Measurements from ENCODE around the gene SEMA3C. TPM values are rescaled to one million over a fixed set of nuclear protein-coding genes. Genes with fewer than 3 reads are reported as not detected.

The SEMA3C gene
- total RNA-seq, 1 donor from 2014 or later: 68.6 TPM

DNA sequence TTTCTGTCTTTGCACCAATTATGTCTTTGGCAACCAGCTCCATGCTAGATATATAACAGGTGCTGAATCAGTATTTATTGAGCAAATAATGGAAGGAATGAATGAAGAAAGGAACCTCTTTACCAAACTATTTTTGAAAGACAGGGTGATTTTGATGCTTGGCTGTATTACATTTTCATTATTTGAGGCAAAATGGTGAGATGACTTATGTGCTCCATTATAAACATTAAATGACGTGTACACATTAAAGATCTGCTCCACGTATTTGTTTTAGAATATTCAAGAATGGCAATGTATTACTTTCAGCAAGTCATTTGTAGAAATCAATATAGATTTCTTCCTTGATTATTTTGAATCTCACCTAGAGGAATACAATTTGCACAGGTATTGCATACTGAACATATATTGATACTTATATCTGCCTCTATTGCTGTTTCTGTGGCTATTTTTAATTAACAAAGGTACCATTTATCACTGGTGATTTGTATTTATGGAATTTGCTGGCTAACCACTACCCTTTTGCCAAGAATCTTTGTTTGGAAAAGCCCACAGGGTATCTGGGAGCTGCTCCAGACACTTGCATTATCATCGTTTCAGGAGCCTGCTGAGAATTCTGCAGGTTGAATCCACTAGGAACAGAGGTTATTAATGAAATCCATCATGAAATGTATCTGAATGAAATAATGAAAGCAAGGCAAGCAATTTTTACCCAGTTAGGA, 92.2 kb downstream of the SEMA3C start:
- TF ChIP-seq, protein P1, sequence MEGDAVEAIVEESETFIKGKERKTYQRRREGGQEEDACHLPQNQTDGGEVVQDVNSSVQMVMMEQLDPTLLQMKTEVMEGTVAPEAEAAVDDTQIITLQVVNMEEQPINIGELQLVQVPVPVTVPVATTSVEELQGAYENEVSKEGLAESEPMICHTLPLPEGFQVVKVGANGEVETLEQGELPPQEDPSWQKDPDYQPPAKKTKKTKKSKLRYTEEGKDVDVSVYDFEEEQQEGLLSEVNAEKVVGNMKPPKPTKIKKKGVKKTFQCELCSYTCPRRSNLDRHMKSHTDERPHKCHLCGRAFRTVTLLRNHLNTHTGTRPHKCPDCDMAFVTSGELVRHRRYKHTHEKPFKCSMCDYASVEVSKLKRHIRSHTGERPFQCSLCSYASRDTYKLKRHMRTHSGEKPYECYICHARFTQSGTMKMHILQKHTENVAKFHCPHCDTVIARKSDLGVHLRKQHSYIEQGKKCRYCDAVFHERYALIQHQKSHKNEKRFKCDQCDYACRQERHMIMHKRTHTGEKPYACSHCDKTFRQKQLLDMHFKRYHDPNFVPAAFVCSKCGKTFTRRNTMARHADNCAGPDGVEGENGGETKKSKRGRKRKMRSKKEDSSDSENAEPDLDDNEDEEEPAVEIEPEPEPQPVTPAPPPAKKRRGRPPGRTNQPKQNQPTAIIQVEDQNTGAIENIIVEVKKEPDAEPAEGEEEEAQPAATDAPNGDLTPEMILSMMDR (conservative IDR thresholded peaks at IDR 0.05; ENCODE audit: low read depth, low read length): no peak
- no peak overlapping the region for H3K4me3 ChIP-seq (ENCODE audit: low read depth, low read length)
- DNase-seq (ENCODE audit: low read depth): no peak

DNA sequence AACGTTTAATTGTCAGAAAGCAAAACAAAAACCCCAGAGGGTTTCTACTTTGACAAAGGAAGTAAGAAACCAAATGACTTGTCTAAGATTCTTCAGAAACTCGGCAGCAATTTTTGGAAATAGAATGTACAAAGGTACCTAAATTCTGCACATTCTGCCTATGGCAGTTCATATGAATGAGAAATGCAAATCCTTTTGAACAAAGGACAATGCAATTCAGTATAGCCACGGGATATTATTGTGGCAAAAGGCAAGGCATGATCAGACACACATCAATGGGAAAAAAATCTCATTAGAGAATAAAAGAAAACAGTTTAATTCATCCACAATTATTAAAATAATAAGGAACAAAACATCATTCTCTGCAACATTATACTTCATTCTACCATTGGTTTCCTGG, 93.4 kb downstream of the SEMA3C start:
- no peak for DNase-seq (ENCODE audit: low read depth)
- no peak overlapping the region for H3K4me3 ChIP-seq (ENCODE audit: low read depth, low read length)
- TF ChIP-seq, protein P1 (conservative IDR thresholded peaks at IDR 0.05; ENCODE audit: low read depth, low read length): no peak

DNA sequence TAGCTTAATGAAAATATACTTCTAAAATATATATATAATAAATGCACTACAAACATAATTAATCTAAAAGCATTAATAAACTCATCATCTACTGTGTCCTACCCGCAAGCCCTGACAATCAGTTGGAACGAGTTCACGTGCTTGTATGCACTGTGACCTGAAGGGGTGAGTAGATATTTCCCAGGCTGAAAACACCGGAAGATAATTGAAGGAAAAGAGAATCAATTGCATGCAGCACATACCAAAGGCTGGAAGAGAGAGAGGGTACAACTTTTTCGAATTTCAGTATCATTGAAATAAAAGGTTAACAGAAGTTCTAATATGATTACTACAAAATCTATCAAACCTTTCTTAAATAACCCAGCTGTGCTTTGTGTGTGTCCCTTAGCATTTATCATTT, 94.6 kb downstream of the SEMA3C start:
- no peak for DNase-seq (ENCODE audit: low read depth)
- TF ChIP-seq, protein P1 (conservative IDR thresholded peaks at IDR 0.05; ENCODE audit: low read depth, low read length): no peak
- no peak overlapping the region for H3K4me3 ChIP-seq (ENCODE audit: low read depth, low read length)

DNA sequence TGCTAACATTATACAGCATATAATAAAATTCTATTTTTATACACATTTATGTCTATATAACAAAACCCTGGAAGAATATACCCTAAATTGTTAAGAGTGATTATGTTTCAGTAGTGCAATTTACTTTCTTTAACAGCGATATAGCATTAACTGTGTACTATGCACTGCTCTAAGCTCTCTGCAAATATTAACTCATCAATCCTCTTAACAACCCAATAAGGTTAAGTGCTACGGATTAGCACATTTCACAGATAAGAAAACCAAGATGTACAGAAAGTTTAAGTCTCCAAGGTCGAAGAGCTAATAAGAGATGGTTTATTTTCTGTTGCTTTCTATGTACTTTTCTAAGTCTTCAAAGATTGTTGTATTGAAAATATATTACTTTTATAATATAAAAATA, 95.8 kb downstream of the SEMA3C start:
- no peak for DNase-seq (ENCODE audit: low read depth)
- no peak overlapping the region for H3K4me3 ChIP-seq (ENCODE audit: low read depth, low read length)
- TF ChIP-seq, protein P1 (conservative IDR thresholded peaks at IDR 0.05; ENCODE audit: low read depth, low read length): no peak

DNA sequence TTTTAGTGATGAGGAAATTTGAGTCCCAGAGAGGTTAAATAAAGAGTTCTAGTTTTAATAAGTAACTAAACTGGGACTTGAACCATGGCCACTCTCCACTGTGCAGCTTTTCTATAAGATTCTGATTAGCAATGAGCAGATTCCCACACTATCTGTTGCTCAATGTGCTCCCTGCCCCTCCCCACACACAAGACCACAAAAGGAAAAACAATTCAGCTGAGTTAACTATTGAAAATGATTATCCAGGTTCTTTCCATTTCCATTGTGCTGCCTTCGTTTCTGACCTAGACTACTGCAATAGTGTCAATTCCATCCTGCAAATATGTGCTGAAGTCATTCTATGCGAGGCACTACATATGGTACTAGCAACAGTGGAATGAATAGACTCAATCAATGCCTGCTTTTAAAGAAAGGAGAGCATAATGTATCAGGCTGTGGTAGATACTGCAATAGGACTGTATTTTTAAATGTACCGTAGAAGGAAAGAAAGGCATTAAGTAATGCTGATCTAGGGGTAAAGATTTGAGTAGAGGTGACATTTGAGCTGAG, 97.0 kb downstream of the SEMA3C start:
- DNase-seq (ENCODE audit: low read depth): peak; percentile 90
- TF ChIP-seq, protein P1 (conservative IDR thresholded peaks at IDR 0.05; ENCODE audit: low read depth, low read length): no peak
- H3K4me3 ChIP-seq (ENCODE audit: low read depth, low read length): no peak overlapping the region

DNA sequence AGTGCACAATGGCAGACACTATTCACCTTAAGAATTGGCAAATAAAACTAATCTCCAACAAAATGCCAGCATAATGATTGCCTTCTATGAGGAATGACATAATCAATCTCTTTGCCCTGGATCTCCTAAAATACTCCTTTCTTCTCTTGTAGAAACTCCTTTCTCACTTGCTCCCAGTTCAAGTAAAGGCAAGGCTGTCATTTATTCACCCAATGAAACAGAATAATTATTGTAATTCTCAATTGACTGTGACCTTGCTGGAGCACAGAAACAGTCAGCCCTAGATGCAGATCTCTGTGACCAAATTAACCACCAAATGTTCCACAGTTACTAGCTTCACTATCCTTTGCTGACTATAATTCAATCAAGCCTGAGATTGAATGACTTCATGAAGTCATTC, 99.3 kb downstream of the SEMA3C start:
- DNase-seq (ENCODE audit: low read depth): peak; percentile 60
- TF ChIP-seq, protein P1 (conservative IDR thresholded peaks at IDR 0.05; ENCODE audit: low read depth, low read length): no peak
- no peak overlapping the region for H3K4me3 ChIP-seq (ENCODE audit: low read depth, low read length)

DNA sequence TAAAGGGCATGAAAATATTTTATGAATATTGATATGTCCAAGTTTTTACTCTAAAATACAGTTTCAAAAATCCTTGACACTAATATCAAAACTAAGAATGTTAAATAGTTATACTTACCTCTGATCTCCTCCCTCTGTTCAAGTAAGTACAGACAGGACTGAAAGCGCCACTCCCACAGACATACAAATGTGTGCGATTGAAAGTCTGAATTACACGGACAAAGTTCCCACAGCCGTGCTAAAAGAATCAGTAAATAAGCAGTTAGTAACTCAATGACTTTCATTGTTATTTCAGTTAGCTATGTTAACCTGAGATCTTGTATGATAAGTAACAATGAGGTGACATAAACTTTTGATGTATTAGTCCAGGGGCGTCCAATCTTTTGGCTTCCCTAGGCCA, 100.7 kb downstream of the SEMA3C start:
- no peak overlapping the region for H3K4me3 ChIP-seq (ENCODE audit: low read depth, low read length)
- DNase-seq (ENCODE audit: low read depth): no peak
- TF ChIP-seq, protein P1 (conservative IDR thresholded peaks at IDR 0.05; ENCODE audit: low read depth, low read length): no peak

All from epithelial cell of proximal tubule (primary cell).